GM23338 (cell line): Measurements from ENCODE around the gene IPO13. TPM values are rescaled to one million over a fixed set of nuclear protein-coding genes. Genes with fewer than 3 reads are reported as not detected.

Source experiments
- ATAC-seq: fragments of 200-7000 bp; cut with Tn5 transposase; 3 replicates; pipeline ENCODE4 v1.9.1; 2020
- DNase-seq: peaks from one replicate; pipeline ENCODE4 v3.0.0-alpha.2; 2015; ENCODE audit warnings: low spot score
- H2AFZ ChIP-seq: fragments of 200-600 bp; sonication (generic); 2 replicates; pipeline ENCODE4 v1.8.0; 2016; ENCODE audit warnings: antibody characterized with exemption, mild to moderate bottlenecking, moderate library complexity
- H3F3A ChIP-seq: fragments of 200-600 bp; sonication (generic); replicated peaks from 2 replicates; pipeline ENCODE4 v1.8.0; 2017; ENCODE audit warnings: antibody characterized with exemption, mixed run types, low read depth
- H3K27ac ChIP-seq: fragments of 200-600 bp; sonication (generic); 2 replicates; pipeline ENCODE4 v1.6.1; 2016; ENCODE audit warnings: low read depth
- H3K27me3 ChIP-seq: fragments of 200-600 bp; sonication (generic); 2 replicates; pipeline ENCODE4 v1.8.0; 2016; ENCODE audit warnings: mild to moderate bottlenecking, mixed run types, moderate library complexity; ENCODE audit not compliant: insufficient read depth
- H3K36me3 ChIP-seq: fragments of 200-600 bp; sonication (generic); 2 replicates; pipeline ENCODE4 v1.8.0; 2016; ENCODE audit warnings: mild to moderate bottlenecking; ENCODE audit not compliant: insufficient read depth
- H3K4me1 ChIP-seq: fragments of 200-600 bp; sonication (generic); 2 replicates; pipeline ENCODE4 v1.8.0; 2016; ENCODE audit warnings: mild to moderate bottlenecking, moderate library complexity; ENCODE audit not compliant: insufficient read depth
- H3K4me2 ChIP-seq: fragments of 200-600 bp; sonication (generic); 2 replicates; pipeline ENCODE4 v1.7.1; 2017; ENCODE audit warnings: mixed run types
- H3K4me3 ChIP-seq: fragments of 200-600 bp; sonication (generic); 2 replicates; pipeline ENCODE4 v1.6.1; 2016; ENCODE audit warnings: mixed run types
- H3K79me2 ChIP-seq: fragments of 200-600 bp; sonication (generic); replicated peaks from 2 replicates; pipeline ENCODE4 v1.8.0; 2017; ENCODE audit warnings: mild to moderate bottlenecking; ENCODE audit not compliant: insufficient read depth
- H3K9me2 ChIP-seq: fragments of 200-600 bp; sonication (generic); 2 replicates; pipeline ENCODE4 v1.8.0; 2017; ENCODE audit not compliant: insufficient read depth
- H4K20me1 ChIP-seq: fragments of 200-600 bp; sonication (generic); replicated peaks from 2 replicates; pipeline ENCODE4 v1.8.0; 2017; ENCODE audit warnings: mild to moderate bottlenecking; ENCODE audit not compliant: insufficient read depth
- H3K27ac Mint-ChIP-seq: 2 replicates; pipeline ENCODE4 v1.8.0; 2020; ENCODE audit warnings: inconsistent platforms, mild to moderate bottlenecking, moderate library complexity, mixed read lengths
- H3K27me3 Mint-ChIP-seq: 3 replicates; pipeline ENCODE4 v1.8.0; 2022; ENCODE audit warnings: low read depth, mild to moderate bottlenecking, moderate library complexity, mixed read lengths, inconsistent platforms; ENCODE audit not compliant: insufficient read depth, poor library complexity
- H3K36me3 Mint-ChIP-seq: 3 replicates; pipeline ENCODE4 v1.8.0; 2021; ENCODE audit warnings: low read depth, mild to moderate bottlenecking, inconsistent platforms, moderate library complexity, mixed read lengths
- H3K4me1 Mint-ChIP-seq: 3 replicates; pipeline ENCODE4 v1.8.0; 2020; ENCODE audit warnings: mild to moderate bottlenecking, inconsistent platforms, mixed read lengths
- H3K4me3 Mint-ChIP-seq: 3 replicates; pipeline ENCODE4 v1.8.0; 2021; ENCODE audit warnings: moderate library complexity, mild to moderate bottlenecking, inconsistent platforms, mixed read lengths
- H3K9me3 Mint-ChIP-seq: 3 replicates; pipeline ENCODE4 v1.8.0; 2020; ENCODE audit warnings: moderate library complexity, mild to moderate bottlenecking, inconsistent platforms, mixed read lengths
- EZH2 ChIP-seq: fragments of 200-600 bp; sonication (generic); IDR thresholded peaks from one replicate; pipeline ENCODE4 v1.8.0; 2017; ENCODE audit warnings: antibody characterized with exemption, mild to moderate bottlenecking, low read depth; ENCODE audit not compliant: unreplicated experiment
- EZH2phosphoT487 ChIP-seq: fragments of 200-600 bp; sonication (generic); IDR thresholded peaks from one replicate; pipeline ENCODE4 v1.8.1; 2018; ENCODE audit warnings: antibody characterized with exemption; ENCODE audit not compliant: unreplicated experiment
- JUNB ChIP-seq: IDR thresholded peaks from one replicate; pipeline ENCODE4 v1.6.1; 2016; ENCODE audit warnings: antibody characterized with exemption; ENCODE audit not compliant: unreplicated experiment
- NANOG ChIP-seq: IDR thresholded peaks from 2 replicates; pipeline ENCODE4 v1.6.1; 2016; ENCODE audit warnings: antibody characterized with exemption, borderline replicate concordance
- ZNF114 ChIP-seq: fragments of 250-450 bp; sonication (Bioruptor Pico); IDR thresholded peaks from 2 replicates; pipeline ENCODE4 v1.5.0; 2020; ENCODE audit warnings: mild to moderate bottlenecking, moderate library complexity
- ZNF331 ChIP-seq: fragments of 250-450 bp; sonication (Bioruptor Pico); IDR thresholded peaks from 2 replicates; pipeline ENCODE4 v1.5.0; 2020; ENCODE audit warnings: low read depth, mild to moderate bottlenecking, moderate library complexity
- ZNF462 ChIP-seq: fragments of 250-450 bp; sonication (Bioruptor Pico); IDR thresholded peaks from 2 replicates; pipeline ENCODE4 v1.5.0; 2020; ENCODE audit warnings: mild to moderate bottlenecking, moderate library complexity
- polyA plus RNA-seq: library from polyadenylated mRNA; unstranded; fragments of >200 nt; fragmentation: Nextera tagmentation; extraction: Ambion mirVana; gene quantifications from 2 replicates; pipeline ENCODE4 v1.2.1, GENCODE V29; 2016
- total RNA-seq: library from RNA; depleted of rRNA; stranded (reverse); fragments of >200 nt; shearing (Covaris generic); gene quantifications from 2 replicates; pipeline ENCODE4 v1.2.3, GENCODE V29; 2014
- TF ChIP-seq, protein P1 (sequence below): IDR thresholded peaks from one replicate; pipeline ENCODE4 v1.6.1; 2018; ENCODE audit warnings: antibody characterized with exemption; ENCODE audit not compliant: unreplicated experiment
- TF ChIP-seq, protein P2 (sequence below), 2 experiments: fragments of 200-600 bp in 1 of 2; sonication (generic) in 1 of 2; conservative IDR thresholded peaks; 2 replicates each; pipeline versions ENCODE4 v1.5.1 to v1.6.1; 2016 to 2017; ENCODE audit warnings: antibody characterized with exemption in 2 of 2, low read depth in 2 of 2, mild to moderate bottlenecking in 2 of 2, moderate library complexity in 1 of 2

Gene IPO13
- total and polyA plus RNA-seq, 2 experiments from 2014 or later, result 10.4 to 22.8 TPM

GRCh38 chr1:43969746-43970466 lies 23.2 kb downstream of the IPO13 start, which contains the start of gene DPH2 (continued):
- TF ChIP-seq, protein P1, sequence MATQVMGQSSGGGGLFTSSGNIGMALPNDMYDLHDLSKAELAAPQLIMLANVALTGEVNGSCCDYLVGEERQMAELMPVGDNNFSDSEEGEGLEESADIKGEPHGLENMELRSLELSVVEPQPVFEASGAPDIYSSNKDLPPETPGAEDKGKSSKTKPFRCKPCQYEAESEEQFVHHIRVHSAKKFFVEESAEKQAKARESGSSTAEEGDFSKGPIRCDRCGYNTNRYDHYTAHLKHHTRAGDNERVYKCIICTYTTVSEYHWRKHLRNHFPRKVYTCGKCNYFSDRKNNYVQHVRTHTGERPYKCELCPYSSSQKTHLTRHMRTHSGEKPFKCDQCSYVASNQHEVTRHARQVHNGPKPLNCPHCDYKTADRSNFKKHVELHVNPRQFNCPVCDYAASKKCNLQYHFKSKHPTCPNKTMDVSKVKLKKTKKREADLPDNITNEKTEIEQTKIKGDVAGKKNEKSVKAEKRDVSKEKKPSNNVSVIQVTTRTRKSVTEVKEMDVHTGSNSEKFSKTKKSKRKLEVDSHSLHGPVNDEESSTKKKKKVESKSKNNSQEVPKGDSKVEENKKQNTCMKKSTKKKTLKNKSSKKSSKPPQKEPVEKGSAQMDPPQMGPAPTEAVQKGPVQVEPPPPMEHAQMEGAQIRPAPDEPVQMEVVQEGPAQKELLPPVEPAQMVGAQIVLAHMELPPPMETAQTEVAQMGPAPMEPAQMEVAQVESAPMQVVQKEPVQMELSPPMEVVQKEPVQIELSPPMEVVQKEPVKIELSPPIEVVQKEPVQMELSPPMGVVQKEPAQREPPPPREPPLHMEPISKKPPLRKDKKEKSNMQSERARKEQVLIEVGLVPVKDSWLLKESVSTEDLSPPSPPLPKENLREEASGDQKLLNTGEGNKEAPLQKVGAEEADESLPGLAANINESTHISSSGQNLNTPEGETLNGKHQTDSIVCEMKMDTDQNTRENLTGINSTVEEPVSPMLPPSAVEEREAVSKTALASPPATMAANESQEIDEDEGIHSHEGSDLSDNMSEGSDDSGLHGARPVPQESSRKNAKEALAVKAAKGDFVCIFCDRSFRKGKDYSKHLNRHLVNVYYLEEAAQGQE, result peak; percentile 32
- TF ChIP-seq NANOG, result no peak
- TF ChIP-seq JUNB, result no peak

- Histone ChIP-seq H3K4me1 (peaks cover 18% of the 10 kb centered on the region), H3K79me2 (peaks cover 12% of the 10 kb centered on the region), H3K27me3 (no peaks in the 10 kb centered on the region), H4K20me1 (peaks cover 4% of the 10 kb centered on the region), H3K27ac (no peak overlapping the region), H3K4me2 (peak overlapping the region; percentile 98), H2AFZ (no peak overlapping the region; the same call in 1 of the 2 replicates), H3K36me3 (no peaks in the 10 kb centered on the region), H3F3A (peaks cover 3% of the 10 kb centered on the region; the same call in 1 of the 2 replicates), H3K9me2 (no peaks in the 10 kb centered on the region), H3K4me3 (peak overlapping the region; percentile 100)
- ATAC-seq, result no peak
- DNase-seq, result no peak
- peaks cover 18% of the 10 kb centered on the region for H3K4me1 Mint-ChIP-seq
- H3K9me3 Mint-ChIP-seq, result no peaks in the 10 kb centered on the region
- peak overlapping the region; percentile 89 for H3K27ac Mint-ChIP-seq
- peaks cover 13% of the 10 kb centered on the region for H3K27me3 Mint-ChIP-seq
- peak overlapping the region; percentile 99 for H3K4me3 Mint-ChIP-seq
- H3K36me3 Mint-ChIP-seq, result peaks cover 39% of the 10 kb centered on the region
- TF ChIP-seq ZNF114, result no peak
- no peak for TF ChIP-seq EZH2phosphoT487
- TF ChIP-seq JUNB, result no peak
- TF ChIP-seq EZH2, result no peak
- no peak for TF ChIP-seq ZNF331 (CRISPR knock-in tag)
- TF ChIP-seq ZNF462 (CRISPR knock-in tag), result no peak
- TF ChIP-seq, protein P2, sequence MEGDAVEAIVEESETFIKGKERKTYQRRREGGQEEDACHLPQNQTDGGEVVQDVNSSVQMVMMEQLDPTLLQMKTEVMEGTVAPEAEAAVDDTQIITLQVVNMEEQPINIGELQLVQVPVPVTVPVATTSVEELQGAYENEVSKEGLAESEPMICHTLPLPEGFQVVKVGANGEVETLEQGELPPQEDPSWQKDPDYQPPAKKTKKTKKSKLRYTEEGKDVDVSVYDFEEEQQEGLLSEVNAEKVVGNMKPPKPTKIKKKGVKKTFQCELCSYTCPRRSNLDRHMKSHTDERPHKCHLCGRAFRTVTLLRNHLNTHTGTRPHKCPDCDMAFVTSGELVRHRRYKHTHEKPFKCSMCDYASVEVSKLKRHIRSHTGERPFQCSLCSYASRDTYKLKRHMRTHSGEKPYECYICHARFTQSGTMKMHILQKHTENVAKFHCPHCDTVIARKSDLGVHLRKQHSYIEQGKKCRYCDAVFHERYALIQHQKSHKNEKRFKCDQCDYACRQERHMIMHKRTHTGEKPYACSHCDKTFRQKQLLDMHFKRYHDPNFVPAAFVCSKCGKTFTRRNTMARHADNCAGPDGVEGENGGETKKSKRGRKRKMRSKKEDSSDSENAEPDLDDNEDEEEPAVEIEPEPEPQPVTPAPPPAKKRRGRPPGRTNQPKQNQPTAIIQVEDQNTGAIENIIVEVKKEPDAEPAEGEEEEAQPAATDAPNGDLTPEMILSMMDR (conservative IDR thresholded peaks at IDR 0.05; ENCODE audit: low read depth in 2 of 2), result no peak
Measured at GRCh38 chr1:43970502-43970901, 23.8 kb downstream of the IPO13 start.
